ENCODE results near the gene PLS1. TPM values are rescaled to one million over a fixed set of nuclear protein-coding genes. Genes with fewer than 3 reads are reported as not detected.

PLS1 gene
- total and polyA plus RNA-seq, 11 donors: 0.80 to 3.7 (median 1.7) TPM

- Histone ChIP-seq H3K36me3 (no peaks in the 10 kb centered on the region), H3K27ac (no peak overlapping the region), H3K27me3 (no peaks in the 10 kb centered on the region), H3K4me3 (no peak overlapping the region), H3K4me1 (no peaks in the 10 kb centered on the region), H3K9me3 (no peaks in the 10 kb centered on the region)
- DNase-seq (no peak), ATAC-seq (no peak)
- TF ChIP-seq POLR2A (IDR thresholded peaks at IDR 0.05) (no peak), CTCF (IDR thresholded peaks at IDR 0.05) (no peak)
- intact Hi-C loops (cut with DNase I): no loop called here
Measured at GRCh38 chr3:142604940-142605339, 8.7 kb downstream of the PLS1 start.

DNA sequence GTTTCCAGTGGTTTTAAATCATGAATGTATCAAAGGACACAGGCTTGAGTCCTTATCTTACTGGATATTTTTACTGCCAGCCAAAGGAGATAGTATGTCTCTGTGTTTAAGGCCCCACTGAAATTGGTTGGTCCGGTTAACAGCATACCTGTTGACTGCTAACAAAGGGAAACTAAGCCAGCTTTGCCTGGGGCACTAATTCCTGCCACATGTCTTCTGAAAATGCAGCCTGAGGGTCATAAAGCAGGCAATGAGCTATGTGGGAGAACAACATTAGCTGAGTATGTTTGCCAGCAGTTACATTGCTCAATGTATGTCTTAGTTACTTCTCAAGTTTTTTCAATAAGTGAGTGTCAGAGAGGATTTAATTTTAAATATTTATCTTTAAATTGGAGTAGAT, 12.4 kb downstream of the PLS1 start:
- 49 to 77% (median 61%) methylated on average over 1 of the region's 1 CpG for WGBS, 4 donors
- no peak overlapping the region for H3K27ac ChIP-seq
- TF ChIP-seq CTCF (IDR thresholded peaks at IDR 0.05) (no peak), POLR2A (IDR thresholded peaks at IDR 0.05) (no peak)
- DNase-seq: no peak
- no peak overlapping the region for H3K4me3 ChIP-seq
- intact Hi-C loops (cut with DNase I): no loop called here
- H3K4me1 ChIP-seq: no peaks in the 10 kb centered on the region
- H3K36me3 ChIP-seq: no peaks in the 10 kb centered on the region
- ATAC-seq: no peak
- no peaks in the 10 kb centered on the region for H3K9me3 ChIP-seq
- no peaks in the 10 kb centered on the region for H3K27me3 ChIP-seq

DNA sequence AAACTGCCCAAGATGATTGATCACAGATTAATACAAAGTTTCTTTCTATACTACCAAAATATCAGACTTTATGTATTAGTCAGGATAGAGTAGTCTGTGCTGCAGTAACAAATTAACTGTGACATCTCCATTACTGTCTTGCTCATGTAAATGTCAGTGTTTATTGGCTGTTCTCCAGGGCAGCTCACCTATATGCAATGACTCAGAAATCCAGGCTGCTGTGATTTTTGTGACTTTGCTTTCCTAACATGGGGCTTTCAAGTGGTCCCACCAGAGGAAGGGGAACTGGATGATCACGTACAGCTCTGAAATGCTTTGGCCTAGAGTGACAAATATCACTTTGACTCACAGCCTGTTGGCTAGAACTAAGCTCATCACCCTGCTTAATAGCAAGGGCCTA, 12.9 kb downstream of the PLS1 start:
- ATAC-seq: no peak
- no peaks in the 10 kb centered on the region for H3K36me3 ChIP-seq
- H3K4me1 ChIP-seq: no peaks in the 10 kb centered on the region
- intact Hi-C loops (cut with DNase I): no loop called here
- TF ChIP-seq CTCF (IDR thresholded peaks at IDR 0.05) (no peak), POLR2A (IDR thresholded peaks at IDR 0.05) (no peak)
- H3K4me3 ChIP-seq: no peak overlapping the region
- no peak for DNase-seq
- H3K27ac ChIP-seq: no peak overlapping the region
- WGBS, 4 donors: 65 to 85% (median 73%) methylated on average over 1 of the region's 1 CpG
- no peaks in the 10 kb centered on the region for H3K27me3 ChIP-seq
- no peaks in the 10 kb centered on the region for H3K9me3 ChIP-seq

- TF ChIP-seq POLR2A (IDR thresholded peaks at IDR 0.05) (no peak), CTCF (IDR thresholded peaks at IDR 0.05) (no peak)
- no peak overlapping the region for H3K4me3 ChIP-seq
- DNase-seq (no peak), ATAC-seq (no peak)
- H3K27me3 ChIP-seq: no peaks in the 10 kb centered on the region
- no peak overlapping the region for H3K27ac ChIP-seq
- H3K4me1 ChIP-seq: no peaks in the 10 kb centered on the region
- H3K36me3 ChIP-seq: no peaks in the 10 kb centered on the region
- intact Hi-C loops (cut with DNase I): no loop called here
- no peaks in the 10 kb centered on the region for H3K9me3 ChIP-seq
- 79 to 93% (median 92%) methylated on average over 1 of the region's 1 CpG for WGBS, 4 donors
Measured at GRCh38 chr3:142611206-142611605, 15.0 kb downstream of the PLS1 start.

Data from heart left ventricle (tissue), 16 donors.